Neural cell (in vitro differentiated cells): Measurements from ENCODE around the gene SLC25A47. TPM values are rescaled to one million over a fixed set of nuclear protein-coding genes. Genes with fewer than 3 reads are reported as not detected.

Experiments used
- H2AFZ ChIP-seq: fragments of 200-600, 300-800 bp; sonication (generic), shearing (Covaris generic); 2 replicates; pipeline ENCODE4 v1.6.0; 2014; ENCODE audit warnings: low read depth, mild to moderate bottlenecking, antibody characterized with exemption, low read length, moderate library complexity
- H3F3A ChIP-seq: fragments of 200-600 bp; shearing (Covaris generic); 2 replicates; pipeline ENCODE4 v1.6.1; 2016; ENCODE audit warnings: mild to moderate bottlenecking, moderate library complexity, mixed read lengths, antibody characterized with exemption, low read length; ENCODE audit not compliant: insufficient read depth, poor library complexity, severe bottlenecking
- H3K27ac ChIP-seq: fragments of 200-600, 300-800 bp; sonication (generic), shearing (Covaris generic); 2 replicates; pipeline ENCODE4 v1.5.1; 2014; ENCODE audit warnings: mild to moderate bottlenecking, low read length, moderate library complexity
- H3K27me3 ChIP-seq: fragments of 300-800, 200-600 bp; sonication (generic), shearing (Covaris generic); 2 replicates; pipeline ENCODE4 v1.6.0; 2014; ENCODE audit warnings: mild to moderate bottlenecking, low read depth, low read length, moderate library complexity; ENCODE audit not compliant: insufficient read depth
- H3K36me3 ChIP-seq: fragments of 300-800, 200-600 bp; sonication (generic), shearing (Covaris generic); 2 replicates; pipeline ENCODE4 v1.5.1; 2014; ENCODE audit warnings: mild to moderate bottlenecking, antibody characterized with exemption, low read length, moderate library complexity; ENCODE audit not compliant: insufficient read depth
- H3K4me2 ChIP-seq: fragments of 300-800, 200-600 bp; sonication (generic), shearing (Covaris generic); 2 replicates; pipeline ENCODE4 v1.6.0; 2014; ENCODE audit warnings: mild to moderate bottlenecking, low read length
- H3K4me3 ChIP-seq: fragments of 300-800, 200-600 bp; sonication (generic), shearing (Covaris generic); 2 replicates; pipeline ENCODE4 v1.5.1; 2014; ENCODE audit warnings: mild to moderate bottlenecking, low read length, moderate library complexity
- H3K79me2 ChIP-seq: fragments of 200-600 bp; shearing (Covaris generic); replicated peaks from 2 replicates; pipeline ENCODE4 v1.6.0; 2014; ENCODE audit warnings: mild to moderate bottlenecking, low read length, moderate library complexity; ENCODE audit not compliant: insufficient read depth
- H3K9ac ChIP-seq: fragments of 300-800, 200-600 bp; sonication (generic), shearing (Covaris generic); 2 replicates; pipeline ENCODE4 v1.6.1; 2016; ENCODE audit warnings: mild to moderate bottlenecking, low read length, mixed read lengths
- H3K9me2 ChIP-seq: fragments of 200-600 bp; shearing (Covaris generic); 2 replicates; pipeline ENCODE4 v1.6.1; 2016; ENCODE audit warnings: mild to moderate bottlenecking, low read length, mixed read lengths; ENCODE audit not compliant: insufficient read depth
- H3K9me3 ChIP-seq: fragments of 200-600, 300-800 bp; sonication (generic), shearing (Covaris generic); 2 replicates; pipeline ENCODE4 v1.6.1; 2016; ENCODE audit warnings: mild to moderate bottlenecking, mixed run types, low read length, moderate library complexity, mixed read lengths
- H4K20me1 ChIP-seq: fragments of 200-600 bp; shearing (Covaris generic); 2 replicates; pipeline ENCODE4 v1.6.1; 2016; ENCODE audit warnings: mild to moderate bottlenecking, mixed run types; ENCODE audit not compliant: insufficient read depth
- EP300 ChIP-seq: fragments of 450-650 bp; conservative IDR thresholded peaks from 2 replicates; pipeline ENCODE4 v1.6.1; 2014; ENCODE audit warnings: antibody characterized with exemption, mild to moderate bottlenecking, moderate library complexity; ENCODE audit not compliant: poor library complexity, severe bottlenecking
- EZH2 ChIP-seq: fragments of 200-600, 300-800 bp; shearing (Covaris generic), sonication (generic); IDR thresholded peaks from 2 replicates; pipeline ENCODE4 v1.6.1; 2014; ENCODE audit warnings: antibody characterized with exemption, low read length, borderline replicate concordance, mild to moderate bottlenecking; ENCODE audit not compliant: insufficient read depth, poor library complexity, severe bottlenecking
- MXI1 ChIP-seq: fragments of 450-650 bp; conservative IDR thresholded peaks from 2 replicates; pipeline ENCODE4 v1.6.1; 2014; ENCODE audit warnings: antibody characterized with exemption, mild to moderate bottlenecking; ENCODE audit not compliant: poor library complexity, severe bottlenecking
- POLR2AphosphoS5 ChIP-seq: IDR thresholded peaks from 2 replicates; pipeline ENCODE4 v1.6.1; 2012
- RAD21 ChIP-seq: fragments of 450-650 bp; conservative IDR thresholded peaks from 2 replicates; pipeline ENCODE4 v1.6.1; 2014; ENCODE audit warnings: antibody characterized with exemption, mild to moderate bottlenecking, moderate library complexity
- SMC3 ChIP-seq: fragments of 450-650 bp; conservative IDR thresholded peaks from 2 replicates; pipeline ENCODE4 v1.6.1; 2014; ENCODE audit warnings: antibody characterized with exemption, mild to moderate bottlenecking, moderate library complexity; ENCODE audit not compliant: poor library complexity
- TAF1 ChIP-seq: IDR thresholded peaks from 2 replicates; pipeline ENCODE4 v1.6.1; 2012; ENCODE audit warnings: low read depth
- polyA plus RNA-seq: library from polyadenylated mRNA; depleted of rRNA; stranded (reverse); fragments of >200 nt; gene quantifications from 2 replicates; pipeline ENCODE4 v1.2.3, GENCODE V29; 2014
- TF ChIP-seq, protein P1 (sequence below): fragments of 450-650 bp; IDR thresholded peaks from 2 replicates; pipeline ENCODE4 v1.5.1; 2014; ENCODE audit warnings: antibody characterized with exemption, mild to moderate bottlenecking, moderate library complexity; ENCODE audit not compliant: poor library complexity, severe bottlenecking
- TF ChIP-seq, protein P2 (sequence below): IDR thresholded peaks from 2 replicates; pipeline ENCODE4 v1.6.1; 2012; ENCODE audit warnings: borderline replicate concordance

Gene SLC25A47
- polyA plus RNA-seq, 1 donor from 2014 or later: not detected

DNA sequence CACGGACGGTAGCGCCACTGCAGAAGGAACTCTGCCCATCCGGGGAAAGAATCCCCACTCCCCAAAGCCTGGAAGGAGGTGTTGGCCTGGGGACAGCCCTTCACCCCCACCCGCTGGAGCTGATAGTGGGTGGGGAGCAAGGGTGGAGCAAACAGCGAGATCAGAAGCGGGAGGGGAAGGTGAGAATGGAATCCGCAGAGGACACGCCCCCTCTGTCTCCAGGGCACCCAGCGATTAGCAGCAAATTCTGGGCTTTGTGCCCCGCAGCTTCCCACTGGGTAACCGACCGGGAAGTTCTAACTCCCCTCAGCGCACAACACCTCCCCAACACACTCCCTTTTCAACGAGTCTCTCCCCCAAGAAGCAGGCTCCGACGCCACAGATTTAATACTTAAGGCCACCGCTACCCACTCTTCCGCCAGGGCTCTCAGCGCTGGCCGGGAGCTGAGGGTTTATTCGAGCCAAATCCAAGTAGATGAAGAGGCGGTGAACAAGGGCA, 18.3 kb upstream of the SLC25A47 start:
- Histone ChIP-seq H3K4me2 (peak overlapping the region; percentile 89), H3K36me3 (no peaks in the 10 kb centered on the region), H3K27ac (peak overlapping the region; percentile 80), H3K9ac (peak overlapping the region; percentile 96), H3K9me3 (no peaks in the 10 kb centered on the region), H4K20me1 (peaks cover 10% of the 10 kb centered on the region), H3K79me2 (peaks cover 71% of the 10 kb centered on the region), H3K27me3 (no peaks in the 10 kb centered on the region), H2AFZ (peak overlapping the region; percentile 27), H3K4me3 (peak overlapping the region; percentile 85), H3K9me2 (no peaks in the 10 kb centered on the region), H3F3A (no peaks in the 10 kb centered on the region)
- TF ChIP-seq EP300 (no peak), SMC3 (no peak), MXI1 (no peak), RAD21 (no peak), POLR2AphosphoS5 (peak; percentile 11), TAF1 (peak; percentile 10), EZH2 (no peak)
- TF ChIP-seq, protein P1, sequence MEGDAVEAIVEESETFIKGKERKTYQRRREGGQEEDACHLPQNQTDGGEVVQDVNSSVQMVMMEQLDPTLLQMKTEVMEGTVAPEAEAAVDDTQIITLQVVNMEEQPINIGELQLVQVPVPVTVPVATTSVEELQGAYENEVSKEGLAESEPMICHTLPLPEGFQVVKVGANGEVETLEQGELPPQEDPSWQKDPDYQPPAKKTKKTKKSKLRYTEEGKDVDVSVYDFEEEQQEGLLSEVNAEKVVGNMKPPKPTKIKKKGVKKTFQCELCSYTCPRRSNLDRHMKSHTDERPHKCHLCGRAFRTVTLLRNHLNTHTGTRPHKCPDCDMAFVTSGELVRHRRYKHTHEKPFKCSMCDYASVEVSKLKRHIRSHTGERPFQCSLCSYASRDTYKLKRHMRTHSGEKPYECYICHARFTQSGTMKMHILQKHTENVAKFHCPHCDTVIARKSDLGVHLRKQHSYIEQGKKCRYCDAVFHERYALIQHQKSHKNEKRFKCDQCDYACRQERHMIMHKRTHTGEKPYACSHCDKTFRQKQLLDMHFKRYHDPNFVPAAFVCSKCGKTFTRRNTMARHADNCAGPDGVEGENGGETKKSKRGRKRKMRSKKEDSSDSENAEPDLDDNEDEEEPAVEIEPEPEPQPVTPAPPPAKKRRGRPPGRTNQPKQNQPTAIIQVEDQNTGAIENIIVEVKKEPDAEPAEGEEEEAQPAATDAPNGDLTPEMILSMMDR: no peak
- TF ChIP-seq, protein P2, sequence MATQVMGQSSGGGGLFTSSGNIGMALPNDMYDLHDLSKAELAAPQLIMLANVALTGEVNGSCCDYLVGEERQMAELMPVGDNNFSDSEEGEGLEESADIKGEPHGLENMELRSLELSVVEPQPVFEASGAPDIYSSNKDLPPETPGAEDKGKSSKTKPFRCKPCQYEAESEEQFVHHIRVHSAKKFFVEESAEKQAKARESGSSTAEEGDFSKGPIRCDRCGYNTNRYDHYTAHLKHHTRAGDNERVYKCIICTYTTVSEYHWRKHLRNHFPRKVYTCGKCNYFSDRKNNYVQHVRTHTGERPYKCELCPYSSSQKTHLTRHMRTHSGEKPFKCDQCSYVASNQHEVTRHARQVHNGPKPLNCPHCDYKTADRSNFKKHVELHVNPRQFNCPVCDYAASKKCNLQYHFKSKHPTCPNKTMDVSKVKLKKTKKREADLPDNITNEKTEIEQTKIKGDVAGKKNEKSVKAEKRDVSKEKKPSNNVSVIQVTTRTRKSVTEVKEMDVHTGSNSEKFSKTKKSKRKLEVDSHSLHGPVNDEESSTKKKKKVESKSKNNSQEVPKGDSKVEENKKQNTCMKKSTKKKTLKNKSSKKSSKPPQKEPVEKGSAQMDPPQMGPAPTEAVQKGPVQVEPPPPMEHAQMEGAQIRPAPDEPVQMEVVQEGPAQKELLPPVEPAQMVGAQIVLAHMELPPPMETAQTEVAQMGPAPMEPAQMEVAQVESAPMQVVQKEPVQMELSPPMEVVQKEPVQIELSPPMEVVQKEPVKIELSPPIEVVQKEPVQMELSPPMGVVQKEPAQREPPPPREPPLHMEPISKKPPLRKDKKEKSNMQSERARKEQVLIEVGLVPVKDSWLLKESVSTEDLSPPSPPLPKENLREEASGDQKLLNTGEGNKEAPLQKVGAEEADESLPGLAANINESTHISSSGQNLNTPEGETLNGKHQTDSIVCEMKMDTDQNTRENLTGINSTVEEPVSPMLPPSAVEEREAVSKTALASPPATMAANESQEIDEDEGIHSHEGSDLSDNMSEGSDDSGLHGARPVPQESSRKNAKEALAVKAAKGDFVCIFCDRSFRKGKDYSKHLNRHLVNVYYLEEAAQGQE: no peak

DNA sequence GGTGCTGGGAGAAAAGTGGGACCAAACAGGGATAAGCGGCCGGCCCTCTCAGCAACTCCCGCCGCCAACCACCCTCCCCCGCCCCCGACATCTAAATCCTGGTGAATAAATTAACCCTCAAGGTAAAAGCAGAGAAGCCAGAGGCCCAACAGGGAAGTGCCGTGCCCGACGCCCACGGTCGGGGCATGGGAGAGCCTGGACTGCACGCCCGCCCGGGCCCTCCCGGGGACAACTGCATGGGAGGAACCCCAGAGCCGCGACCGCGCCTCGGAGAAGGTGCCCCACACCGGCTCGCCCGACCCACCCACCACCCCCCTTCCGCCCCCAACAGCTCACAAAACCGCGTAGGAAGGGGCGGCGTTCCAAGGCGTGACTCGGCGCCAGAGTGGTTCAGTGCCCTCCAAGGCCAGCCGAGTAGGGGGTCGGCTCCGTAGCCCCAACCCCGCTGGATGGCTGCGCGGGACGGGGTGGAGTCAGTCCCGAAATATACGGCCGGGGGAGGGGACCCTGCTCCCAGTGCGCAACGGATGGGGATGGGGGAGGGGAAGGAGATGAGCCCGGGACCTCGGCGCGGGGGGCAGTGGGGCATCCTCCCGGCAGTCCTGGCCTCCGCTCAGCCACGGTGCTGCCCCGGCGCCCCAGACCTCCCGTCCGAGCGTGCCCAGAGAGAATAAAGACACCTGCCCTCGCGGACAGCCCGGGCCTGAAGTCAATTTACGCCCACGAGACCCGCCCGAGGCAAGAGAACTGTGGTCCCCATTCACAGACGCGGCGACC, 17.6 kb upstream of the SLC25A47 start:
- Histone ChIP-seq H3K4me2 (peak overlapping the region; percentile 89), H3K27ac (peak overlapping the region; percentile 80), H4K20me1 (peaks cover 10% of the 10 kb centered on the region), H3K9me2 (no peaks in the 10 kb centered on the region), H3K27me3 (no peaks in the 10 kb centered on the region), H3K9ac (peak overlapping the region; percentile 96), H3K4me3 (peak overlapping the region; percentile 85), H3F3A (no peaks in the 10 kb centered on the region), H3K9me3 (no peaks in the 10 kb centered on the region), H2AFZ (peak overlapping the region; percentile 38), H3K79me2 (peaks cover 66% of the 10 kb centered on the region), H3K36me3 (no peaks in the 10 kb centered on the region)
- TF ChIP-seq SMC3 (no peak), POLR2AphosphoS5 (peak; percentile 45), EP300 (no peak)
